WI38 (cell line): ENCODE measurements around the gene OAT.

Experiments used
- H3K4me3 ChIP-seq: 2 replicates; pipeline ENCODE4 v1.5.1; 2011; ENCODE audit warnings: low read depth, mild to moderate bottlenecking, control low read depth, low read length
- CTCF ChIP-seq: IDR thresholded peaks from 2 replicates; pipeline ENCODE4 v1.5.1; 2012; ENCODE audit warnings: low read depth, mild to moderate bottlenecking, control low read depth, low read length

The OAT gene

GRCh38 chr10:124364674-124365073 is 54.0 kb downstream of the OAT start:
- H3K4me3 ChIP-seq = no peak overlapping the region
- TF ChIP-seq CTCF = no peak

- H3K4me3 ChIP-seq = no peak overlapping the region
- TF ChIP-seq CTCF = no peak
These were observed 56.2 kb downstream of the OAT start for GRCh38 chr10:124362568-124362967.

GRCh38 chr10:124359336-124359832 is 59.3 kb downstream of the OAT start:
- H3K4me3 ChIP-seq = no peak overlapping the region
- TF ChIP-seq CTCF = no peak

- no peak for TF ChIP-seq CTCF
These were observed 61.2 kb downstream of the OAT start for GRCh38 chr10:124357561-124357885.

GRCh38 chr10:124356701-124357560 is 61.8 kb downstream of the OAT start:
- H3K4me3 ChIP-seq = no peak overlapping the region
- no peak for TF ChIP-seq CTCF

More at GRCh38 chr10:124357561-124357885, 61.2 kb downstream of the OAT start:
- no peak overlapping the region for H3K4me3 ChIP-seq

GRCh38 chr10:124354411-124355382 is 64.0 kb downstream of the OAT start:
- H3K4me3 ChIP-seq = peak overlapping the region; percentile 51
- no peak for TF ChIP-seq CTCF
